GM23248 (cell line): Measurements from ENCODE around the gene BMI1. TPM values are rescaled to one million over a fixed set of nuclear protein-coding genes. Genes with fewer than 3 reads are reported as not detected.

Experiments
- DNase-seq: peaks from one replicate; pipeline ENCODE4 v3.0.0-alpha.2; 2015
- H2AFZ ChIP-seq: fragments of 200-600 bp; sonication (generic); 2 replicates; pipeline ENCODE4 v1.6.1; 2016; ENCODE audit warnings: antibody characterized with exemption
- H3F3A ChIP-seq: fragments of 200-600 bp; sonication (generic); 2 replicates; pipeline ENCODE4 v1.6.1; 2016; ENCODE audit warnings: mild to moderate bottlenecking, antibody characterized with exemption, mixed run types; ENCODE audit not compliant: insufficient read depth
- H3K27ac ChIP-seq: fragments of 200-600 bp; sonication (generic); 2 replicates; pipeline ENCODE4 v1.5.1; 2016; ENCODE audit warnings: mild to moderate bottlenecking
- H3K27me3 ChIP-seq: fragments of 200-600 bp; sonication (generic); replicated peaks from 2 replicates; pipeline ENCODE4 v1.6.1; 2016; ENCODE audit warnings: mild to moderate bottlenecking; ENCODE audit not compliant: insufficient read depth
- H3K36me3 ChIP-seq: fragments of 200-600 bp; sonication (generic); 2 replicates; pipeline ENCODE4 v1.6.1; 2016; ENCODE audit warnings: low read depth, mild to moderate bottlenecking
- H3K4me1 ChIP-seq: fragments of 200-600 bp; sonication (generic); 2 replicates; pipeline ENCODE4 v1.6.1; 2016; ENCODE audit warnings: mild to moderate bottlenecking; ENCODE audit not compliant: insufficient read depth
- H3K4me2 ChIP-seq: fragments of 200-600 bp; sonication (generic); one replicate; pipeline ENCODE4 v1.6.1; 2016; ENCODE audit warnings: mild to moderate bottlenecking; ENCODE audit not compliant: unreplicated experiment
- H3K4me3 ChIP-seq: fragments of 200-600 bp; sonication (generic); 2 replicates; pipeline ENCODE4 v1.5.1; 2016; ENCODE audit warnings: mild to moderate bottlenecking
- H3K79me2 ChIP-seq: fragments of 200-600 bp; sonication (generic); 2 replicates; pipeline ENCODE4 v1.6.1; 2016; ENCODE audit warnings: mild to moderate bottlenecking; ENCODE audit not compliant: insufficient read depth
- H3K9ac ChIP-seq: fragments of 200-600 bp; sonication (generic); 2 replicates; pipeline ENCODE4 v1.6.1; 2016; ENCODE audit warnings: mild to moderate bottlenecking
- H3K9me2 ChIP-seq: fragments of 200-600 bp; sonication (generic); 2 replicates; pipeline ENCODE4 v1.6.1; 2016; ENCODE audit warnings: mixed run types, mild to moderate bottlenecking, moderate library complexity; ENCODE audit not compliant: insufficient read depth
- H3K9me3 ChIP-seq: fragments of 200-600 bp; sonication (generic); one replicate; pipeline ENCODE4 v1.6.1; 2017; ENCODE audit warnings: low read depth
- H4K20me1 ChIP-seq: fragments of 200-600 bp; sonication (generic); 2 replicates; pipeline ENCODE4 v1.6.0; 2016; ENCODE audit not compliant: insufficient read depth
- EZH2 ChIP-seq: fragments of 200-600 bp; sonication (generic); IDR thresholded peaks from 2 replicates; pipeline ENCODE4 v1.6.1; 2018; ENCODE audit warnings: antibody characterized with exemption, mild to moderate bottlenecking; ENCODE audit not compliant: insufficient read depth, poor library complexity, severe bottlenecking
- EZH2phosphoT487 ChIP-seq: fragments of 200-600 bp; sonication (generic); IDR thresholded peaks from 2 replicates; pipeline ENCODE4 v1.6.1; 2018; ENCODE audit warnings: antibody characterized with exemption, moderate library complexity, mild to moderate bottlenecking, low read depth; ENCODE audit not compliant: insufficient read depth
- whole genome bisulfite sequencing, 2 experiments: methylation state at CpG; one replicate each; pipeline ENCODE4 v1.1.6; 2015 to 2017; ENCODE audit warnings: low lambda C conversion rate in 2 of 2, low coverage in 1 of 2; ENCODE audit errors: missing lambda C conversion rate in 2 of 2; 5-methylcytosine and 5-hydroxymethylcytosine counted together
- in situ Hi-C: fragments of 300-500 bp; cut with MboI; formaldehyde crosslinking; loops from 2 replicates; pipeline ENCODE4 v1.15.0; 2020
- polyA plus RNA-seq: library from polyadenylated mRNA; unstranded; fragments of >200 nt; fragmentation: Nextera tagmentation; extraction: Ambion mirVana; gene quantifications from 2 replicates; pipeline ENCODE4 v1.2.1, GENCODE V29; 2016
- total RNA-seq: library from RNA; depleted of rRNA; stranded (reverse); fragments of >200 nt; shearing (Covaris generic); gene quantifications from 2 replicates; pipeline ENCODE4 v1.2.3, GENCODE V29; 2014

BMI1 gene
- total and polyA plus RNA-seq, 2 experiments from 2014 or later: 38.0 to 66.0 TPM

GRCh38 chr10:22334414-22335172, 13.7 kb downstream of the BMI1 start:
- H3K9me2 ChIP-seq: no peaks in the 10 kb centered on the region
- H3K27me3 ChIP-seq: peaks cover 48% of the 10 kb centered on the region
- no peaks in the 10 kb centered on the region for H3K79me2 ChIP-seq
- peak overlapping the region; percentile 92 for H3K4me2 ChIP-seq
- 25 to 28% methylated on average over 53 to 70 of the region's 73 CpGs for WGBS, 2 experiments
- in situ Hi-C loops: no loop called here
- H3F3A ChIP-seq: peaks cover 23% of the 10 kb centered on the region
- no peaks in the 10 kb centered on the region for H4K20me1 ChIP-seq
- no peak overlapping the region for H3K27ac ChIP-seq
- H2AFZ ChIP-seq: peak overlapping the region; percentile 98
- H3K4me3 ChIP-seq: peak overlapping the region; percentile 72
- peak overlapping the region; percentile 80 for H3K9ac ChIP-seq
- H3K9me3 ChIP-seq: no peaks in the 10 kb centered on the region
- peaks cover 19% of the 10 kb centered on the region for H3K36me3 ChIP-seq
- H3K4me1 ChIP-seq: peaks cover under 1% of the 10 kb centered on the region
- DNase-seq: no peak
- TF ChIP-seq EZH2: no peak

- Histone ChIP-seq H3K79me2 (no peaks in the 10 kb centered on the region), H3K27ac (no peak overlapping the region), H3K9me3 (no peaks in the 10 kb centered on the region), H2AFZ (peak overlapping the region; percentile 98), H3K27me3 (peaks cover 51% of the 10 kb centered on the region), H3K9ac (peak overlapping the region; percentile 80), H3K36me3 (peaks cover 12% of the 10 kb centered on the region), H3K9me2 (no peaks in the 10 kb centered on the region), H3K4me3 (peak overlapping the region; percentile 72), H3K4me1 (peaks cover 5% of the 10 kb centered on the region), H3K4me2 (peak overlapping the region; percentile 92), H3F3A (peaks cover 23% of the 10 kb centered on the region), H4K20me1 (no peaks in the 10 kb centered on the region)
- no peak for TF ChIP-seq EZH2phosphoT487
- no peak for TF ChIP-seq EZH2
- WGBS, 2 experiments: 4 to 5% methylated on average over 45 to 69 of the region's 71 CpGs
- peak; percentile 86 for DNase-seq
- in situ Hi-C loops: no loop called here
Observed at GRCh38 chr10:22335173-22335933, 14.5 kb downstream of the BMI1 start.

GRCh38 chr10:22338185-22338900, 17.4 kb downstream of the BMI1 start:
- in situ Hi-C loops: no loop called here
- no peaks in the 10 kb centered on the region for H3K79me2 ChIP-seq
- H3K4me1 ChIP-seq: peaks cover 5% of the 10 kb centered on the region
- no peak overlapping the region for H3K9ac ChIP-seq
- H3K4me2 ChIP-seq: no peak overlapping the region
- H4K20me1 ChIP-seq: no peaks in the 10 kb centered on the region
- H3F3A ChIP-seq: peaks cover 7% of the 10 kb centered on the region; the same call in 1 of the 2 replicates
- H2AFZ ChIP-seq: no peak overlapping the region
- WGBS, 2 experiments: 27 to 30% methylated on average over 9 of the region's 9 CpGs
- no peaks in the 10 kb centered on the region for H3K36me3 ChIP-seq
- no peaks in the 10 kb centered on the region for H3K9me3 ChIP-seq
- TF ChIP-seq EZH2phosphoT487 (no peak), EZH2 (peak; percentile 63)
- no peaks in the 10 kb centered on the region for H3K9me2 ChIP-seq
- no peak overlapping the region for H3K4me3 ChIP-seq
- no peak for DNase-seq
- no peak overlapping the region for H3K27ac ChIP-seq
- peaks cover 70% of the 10 kb centered on the region for H3K27me3 ChIP-seq

- H3K4me2 ChIP-seq: no peak overlapping the region
- no peaks in the 10 kb centered on the region for H4K20me1 ChIP-seq
- in situ Hi-C loops: no loop called here
- H3K9me3 ChIP-seq: no peaks in the 10 kb centered on the region
- no peak for DNase-seq
- no peak overlapping the region for H3K27ac ChIP-seq
- peaks cover 5% of the 10 kb centered on the region for H3K4me1 ChIP-seq
- peaks cover 76% of the 10 kb centered on the region for H3K27me3 ChIP-seq
- H3K9me2 ChIP-seq: no peaks in the 10 kb centered on the region
- no peaks in the 10 kb centered on the region for H3K36me3 ChIP-seq
- no peak overlapping the region for H3K4me3 ChIP-seq
- TF ChIP-seq EZH2: no peak
- no peak for TF ChIP-seq EZH2phosphoT487
- H2AFZ ChIP-seq: no peak overlapping the region
- no peaks in the 10 kb centered on the region for H3K79me2 ChIP-seq
- 0 out of 2 replicates have a peak, but pooled peaks cover under 1% of the 10 kb centered on the region for H3F3A ChIP-seq
- H3K9ac ChIP-seq: no peak overlapping the region
Observed at GRCh38 chr10:22338931-22339330, 18.0 kb downstream of the BMI1 start.
